ENCODE measurements around the gene IL23A. TPM values are rescaled to one million over a fixed set of nuclear protein-coding genes. Genes with fewer than 3 reads are reported as not detected.
A peak's percentile ranks its signal among the peaks of the same experiment; 100 is the strongest.

Gene IL23A
- total RNA-seq, 1 donor from 2014 or later = 1.5 TPM

DNA sequence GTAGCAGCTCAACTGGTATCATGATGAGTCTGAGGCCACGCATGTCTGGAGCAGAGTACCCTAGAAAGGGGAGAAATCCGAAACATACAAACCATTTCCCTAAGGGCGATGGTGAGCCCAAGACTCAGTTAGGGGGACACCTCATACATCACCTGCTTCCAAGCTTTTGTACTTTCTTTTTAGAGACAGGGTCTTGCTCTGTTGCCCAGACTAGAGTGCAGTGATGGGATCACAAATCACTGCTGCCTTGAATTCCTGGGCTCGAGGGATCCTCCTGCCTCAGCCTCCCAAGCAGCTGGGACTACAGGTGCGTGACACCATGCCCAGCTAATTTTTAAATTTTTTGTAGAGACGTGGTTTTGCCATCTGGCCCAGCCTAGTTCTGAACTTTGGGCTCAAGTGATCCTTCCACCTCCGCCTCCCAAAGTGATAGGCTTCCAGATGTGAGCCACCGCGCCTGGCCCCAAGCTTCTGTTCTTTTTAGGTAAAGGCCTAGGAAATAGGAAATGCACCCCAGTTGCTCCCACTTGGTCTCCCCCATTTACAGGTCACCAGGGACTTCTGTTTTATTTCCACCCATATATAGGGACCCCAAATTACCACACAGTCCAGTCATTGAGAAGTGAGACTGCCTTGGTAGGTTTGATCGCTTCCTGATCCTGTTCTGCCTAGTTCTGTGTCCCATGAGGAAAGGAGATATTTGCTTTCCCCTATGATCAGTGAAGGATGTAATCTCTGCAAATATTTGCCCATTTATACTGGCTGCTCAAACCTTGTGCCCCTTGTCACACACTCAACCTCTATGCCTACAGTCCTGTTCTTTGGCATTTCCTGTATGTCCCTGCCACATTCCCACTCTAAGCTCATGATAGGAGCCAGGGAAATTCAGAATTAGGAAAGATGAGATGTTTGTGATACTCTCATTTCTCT is 23.7 kb downstream of the IL23A start, which contains the start of gene APOF:
TSS of gene APOF (minus strand) at position 728 of the 930 bp plus-strand sequence. CDS start at position 616, 112 bp downstream.
- H3K4me2 ChIP-seq = no peak within 1 kb of the TSS
- Mint-ChIP-seq H3K36me3 (no peaks in the 10 kb centered on the region), H3K27ac (no peak within 1 kb of the TSS), H3K4me3 (peak within 1 kb of the TSS; percentile 96), H3K4me1 (peaks cover 17% of the 10 kb centered on the region), H3K9me3 (no peaks in the 10 kb centered on the region), H3K27me3 (ENCODE audit: insufficient read depth, low read depth) (peaks cover 12% of the 10 kb centered on the region)
- peaks cover 22% of the 10 kb centered on the region for H3K79me2 ChIP-seq (ENCODE audit: low read depth)
- no peak within 1 kb of the TSS for H3K4me3 ChIP-seq
- no peaks in the 10 kb centered on the region for H3K9me3 ChIP-seq (ENCODE audit: low read depth)
- H3K27ac ChIP-seq = no peak within 1 kb of the TSS
- H3K27me3 ChIP-seq = peaks cover 10% of the 10 kb centered on the region
- no peak for DNase-seq (ENCODE audit: low spot score)
- H3K9ac ChIP-seq = no peak within 1 kb of the TSS
- TF ChIP-seq EZH2phosphoT487 (IDR thresholded peaks at IDR 0.05) (no peak), CTCF (IDR thresholded peaks at IDR 0.05) (no peak), EZH2 (IDR thresholded peaks at IDR 0.05) (no peak)
- no peaks in the 10 kb centered on the region for H3K36me3 ChIP-seq
- H2AFZ ChIP-seq (replicated peaks) = no peak within 1 kb of the TSS
- no peaks in the 10 kb centered on the region for H4K20me1 ChIP-seq (ENCODE audit: low read depth)
- H3K4me1 ChIP-seq = peaks cover 3% of the 10 kb centered on the region
- peaks cover 10% of the 10 kb centered on the region for H3F3A ChIP-seq (ENCODE audit: low read depth)

GRCh38 chr12:56366948-56367347 is 28.3 kb downstream of the IL23A start:
- H3K9me3 Mint-ChIP-seq = peaks cover 3% of the 10 kb centered on the region
- TF ChIP-seq CTCF (IDR thresholded peaks at IDR 0.05) (no peak), EZH2phosphoT487 (IDR thresholded peaks at IDR 0.05) (no peak), EZH2 (IDR thresholded peaks at IDR 0.05) (no peak)

DNA sequence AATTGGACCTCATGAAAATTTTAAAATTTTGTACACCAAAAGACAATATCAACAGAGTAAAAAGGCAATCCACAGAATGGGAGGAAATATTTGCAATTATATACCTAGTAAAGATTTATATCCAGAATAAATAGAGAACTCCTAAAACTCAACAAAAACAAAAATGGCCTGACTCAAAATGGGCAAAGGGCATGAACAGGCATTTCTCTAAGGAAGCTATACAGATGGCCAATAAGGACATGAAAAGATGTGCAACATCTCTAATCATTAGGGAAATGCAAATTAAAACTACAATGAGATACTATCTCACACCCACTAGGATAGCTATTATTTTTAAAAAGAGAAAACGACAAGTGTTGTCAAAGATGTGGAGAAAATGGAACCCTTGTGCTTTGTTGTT is 34.8 kb downstream of the IL23A start:
- Histone ChIP-seq H3K4me2 (no peak overlapping the region), H3K9ac (no peak overlapping the region), H3K4me1 (peaks cover 9% of the 10 kb centered on the region), H2AFZ (replicated peaks) (no peak overlapping the region), H3K79me2 (ENCODE audit: low read depth) (no peaks in the 10 kb centered on the region), H3K4me3 (no peak overlapping the region), H4K20me1 (ENCODE audit: low read depth) (no peaks in the 10 kb centered on the region), H3K36me3 (no peaks in the 10 kb centered on the region), H3F3A (ENCODE audit: low read depth) (no peaks in the 10 kb centered on the region), H3K9me3 (ENCODE audit: low read depth) (no peaks in the 10 kb centered on the region), H3K27ac (no peak overlapping the region), H3K27me3 (no peaks in the 10 kb centered on the region)
- peaks cover 4% of the 10 kb centered on the region for H3K4me1 Mint-ChIP-seq
- no peak overlapping the region for H3K4me3 Mint-ChIP-seq
- no peaks in the 10 kb centered on the region for H3K36me3 Mint-ChIP-seq
- no peak for DNase-seq (ENCODE audit: low spot score)
- H3K9me3 Mint-ChIP-seq = peaks cover 8% of the 10 kb centered on the region
- no peaks in the 10 kb centered on the region for H3K27me3 Mint-ChIP-seq (ENCODE audit: insufficient read depth, low read depth)
- TF ChIP-seq CTCF (IDR thresholded peaks at IDR 0.05) = no peak
- TF ChIP-seq EZH2 (IDR thresholded peaks at IDR 0.05) = no peak
- TF ChIP-seq EZH2phosphoT487 (IDR thresholded peaks at IDR 0.05) = no peak
- no peak overlapping the region for H3K27ac Mint-ChIP-seq

More at GRCh38 chr12:56366948-56367347, 28.3 kb downstream of the IL23A start:
- Histone ChIP-seq H4K20me1 (ENCODE audit: low read depth) (no peaks in the 10 kb centered on the region), H3K4me3 (no peak overlapping the region), H3K4me1 (no peaks in the 10 kb centered on the region), H3K27ac (no peak overlapping the region), H3K9me3 (ENCODE audit: low read depth) (no peaks in the 10 kb centered on the region), H3K27me3 (peaks cover under 1% of the 10 kb centered on the region), H3K36me3 (no peaks in the 10 kb centered on the region), H3F3A (ENCODE audit: low read depth) (no peaks in the 10 kb centered on the region), H3K4me2 (no peak overlapping the region), H2AFZ (replicated peaks) (no peak overlapping the region), H3K79me2 (ENCODE audit: low read depth) (no peaks in the 10 kb centered on the region), H3K9ac (no peak overlapping the region)
- no peak overlapping the region for H3K27ac Mint-ChIP-seq
- no peak overlapping the region for H3K4me3 Mint-ChIP-seq
- no peaks in the 10 kb centered on the region for H3K4me1 Mint-ChIP-seq
- H3K36me3 Mint-ChIP-seq = no peaks in the 10 kb centered on the region
- H3K27me3 Mint-ChIP-seq (ENCODE audit: insufficient read depth, low read depth) = peaks cover 6% of the 10 kb centered on the region
- DNase-seq (ENCODE audit: low spot score) = no peak

All from neural progenitor cell (in vitro differentiated cells).